ENCODE data around the gene SMAD3. TPM values are rescaled to one million over a fixed set of nuclear protein-coding genes. Genes with fewer than 3 reads are reported as not detected.

Gene SMAD3
- total RNA-seq, 4 donors from 2014 or later = 41.9 to 94.9 (median 56.1) TPM

DNA sequence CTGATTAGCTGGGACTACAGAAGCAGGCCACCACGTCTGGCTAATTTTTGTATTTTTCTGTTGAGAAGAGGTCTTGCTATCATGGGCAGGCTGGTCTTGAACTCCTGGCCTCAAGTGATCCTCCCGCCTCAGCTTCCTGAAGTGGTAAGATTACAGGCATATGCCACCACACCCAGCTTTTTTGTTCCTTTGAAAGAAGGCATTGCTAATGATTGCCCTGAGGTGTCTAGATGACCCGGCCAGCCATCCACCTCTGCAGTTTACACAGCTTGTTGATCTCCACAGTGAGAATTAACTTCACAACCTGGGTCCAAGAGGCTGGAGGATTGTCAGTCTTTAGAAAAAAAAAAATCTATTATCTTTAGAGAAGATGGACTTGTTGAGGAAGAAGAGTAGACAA lies 58.7 kb downstream of the SMAD3 start:
- DNase-seq (ENCODE audit: low spot score in 2 of 2) = no peak
- H3K27ac ChIP-seq = peak overlapping the region; percentile 82
- 74% methylated on average over 3 of the region's 3 CpGs for WGBS
- no peak overlapping the region for H3K4me3 ChIP-seq
- peaks cover 91% of the 10 kb centered on the region for H3K4me1 ChIP-seq
- H3K27me3 ChIP-seq = no peaks in the 10 kb centered on the region
- no peaks in the 10 kb centered on the region for H3K9me3 ChIP-seq
- no peaks in the 10 kb centered on the region for H3K36me3 ChIP-seq
- TF ChIP-seq EP300 (IDR thresholded peaks at IDR 0.05) (no peak), POLR2A (IDR thresholded peaks at IDR 0.05) (no peak), POLR2AphosphoS5 (IDR thresholded peaks at IDR 0.05) (no peak)
- TF ChIP-seq, protein P1, sequence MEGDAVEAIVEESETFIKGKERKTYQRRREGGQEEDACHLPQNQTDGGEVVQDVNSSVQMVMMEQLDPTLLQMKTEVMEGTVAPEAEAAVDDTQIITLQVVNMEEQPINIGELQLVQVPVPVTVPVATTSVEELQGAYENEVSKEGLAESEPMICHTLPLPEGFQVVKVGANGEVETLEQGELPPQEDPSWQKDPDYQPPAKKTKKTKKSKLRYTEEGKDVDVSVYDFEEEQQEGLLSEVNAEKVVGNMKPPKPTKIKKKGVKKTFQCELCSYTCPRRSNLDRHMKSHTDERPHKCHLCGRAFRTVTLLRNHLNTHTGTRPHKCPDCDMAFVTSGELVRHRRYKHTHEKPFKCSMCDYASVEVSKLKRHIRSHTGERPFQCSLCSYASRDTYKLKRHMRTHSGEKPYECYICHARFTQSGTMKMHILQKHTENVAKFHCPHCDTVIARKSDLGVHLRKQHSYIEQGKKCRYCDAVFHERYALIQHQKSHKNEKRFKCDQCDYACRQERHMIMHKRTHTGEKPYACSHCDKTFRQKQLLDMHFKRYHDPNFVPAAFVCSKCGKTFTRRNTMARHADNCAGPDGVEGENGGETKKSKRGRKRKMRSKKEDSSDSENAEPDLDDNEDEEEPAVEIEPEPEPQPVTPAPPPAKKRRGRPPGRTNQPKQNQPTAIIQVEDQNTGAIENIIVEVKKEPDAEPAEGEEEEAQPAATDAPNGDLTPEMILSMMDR (IDR thresholded peaks at IDR 0.05) = no peak

DNA sequence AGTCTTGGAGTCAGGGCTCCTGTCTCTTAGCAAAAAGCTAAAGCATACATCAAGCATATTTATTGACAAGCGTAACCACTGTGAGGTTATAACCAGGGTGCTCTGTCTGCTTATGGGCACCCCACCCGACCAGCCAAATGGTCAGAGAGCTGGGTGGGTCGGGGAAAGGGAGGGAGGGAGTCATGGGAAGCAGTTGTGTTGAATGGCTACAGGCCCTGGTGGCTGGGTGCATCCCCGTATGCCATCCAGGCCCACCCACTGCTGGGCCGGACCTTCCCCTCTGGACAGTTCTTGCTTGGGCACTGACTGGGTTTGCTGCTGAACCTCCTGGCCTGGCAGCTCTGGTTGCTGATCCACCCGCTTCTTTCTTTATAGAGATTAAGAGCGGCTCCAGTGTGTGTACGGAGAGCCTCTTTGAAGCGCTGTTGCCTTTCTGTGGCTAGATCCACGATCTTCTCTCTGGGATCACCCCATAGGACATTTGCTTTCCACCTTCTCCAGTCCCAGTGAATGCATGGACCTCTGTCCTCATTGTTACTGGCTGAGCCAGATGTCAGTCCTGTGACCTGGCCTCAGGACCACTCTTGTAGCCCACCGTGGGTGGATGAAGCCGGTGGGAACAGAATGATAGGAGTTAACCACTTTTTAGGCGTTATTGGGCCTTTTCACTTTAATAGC lies 59.6 kb downstream of the SMAD3 start:
- DNase-seq (ENCODE audit: low spot score in 2 of 2) = no peak
- Histone ChIP-seq H3K9me3 (no peaks in the 10 kb centered on the region), H3K27me3 (no peaks in the 10 kb centered on the region), H3K4me1 (peaks cover 81% of the 10 kb centered on the region), H3K4me3 (no peak overlapping the region), H3K27ac (peak overlapping the region; percentile 82), H3K36me3 (no peaks in the 10 kb centered on the region)
- WGBS = 52% methylated on average over 11 of the region's 13 CpGs
- TF ChIP-seq, protein P1 (IDR thresholded peaks at IDR 0.05) = no peak
- TF ChIP-seq EP300 (IDR thresholded peaks at IDR 0.05) (no peak), POLR2AphosphoS5 (IDR thresholded peaks at IDR 0.05) (no peak)

DNA sequence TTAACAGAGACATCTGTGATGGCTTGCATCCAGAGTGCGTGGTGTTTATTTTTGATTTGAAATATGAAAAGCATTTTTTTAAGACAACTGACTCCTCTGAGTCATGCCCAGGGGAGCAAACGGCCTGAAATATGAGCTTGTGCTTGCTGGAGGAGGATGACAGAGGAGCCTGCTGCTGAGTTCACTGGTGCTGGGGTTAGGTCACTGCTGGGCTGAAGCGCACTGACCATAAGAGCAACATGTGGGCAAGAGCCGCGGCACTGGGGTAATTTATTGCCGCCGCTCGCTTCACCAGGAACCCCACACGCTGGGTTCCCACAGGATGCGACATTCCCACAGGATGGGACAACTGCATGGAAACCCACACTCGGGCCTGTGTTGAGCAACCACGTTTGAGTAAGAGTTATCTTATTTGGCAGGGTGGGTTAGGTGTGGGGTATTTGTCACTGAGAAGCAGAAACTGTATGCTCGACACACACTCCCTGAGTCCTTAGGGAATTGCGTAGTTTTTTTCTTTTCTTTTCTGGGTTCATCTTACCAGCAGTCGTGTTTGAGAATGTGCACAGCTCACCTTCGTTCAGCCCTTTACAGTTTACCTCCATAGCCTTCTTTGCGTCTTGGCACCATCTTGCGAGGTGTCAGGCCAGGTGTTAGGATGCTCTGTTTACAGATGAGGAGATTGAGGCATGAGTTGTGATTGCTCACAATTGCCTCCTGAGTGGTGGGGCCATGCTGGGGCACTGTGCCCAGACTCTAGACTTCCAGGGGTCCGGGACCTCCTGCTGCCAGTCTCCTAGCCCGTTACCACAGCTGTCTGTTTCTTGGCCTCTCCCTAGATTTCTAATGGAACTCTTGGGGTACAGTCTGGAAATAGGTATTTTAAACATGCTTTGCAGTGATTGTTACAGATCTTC lies 60.4 kb downstream of the SMAD3 start:
- no peaks in the 10 kb centered on the region for H3K27me3 ChIP-seq
- 46% methylated on average over 20 of the region's 20 CpGs for WGBS
- peak overlapping the region; percentile 82 for H3K27ac ChIP-seq
- H3K9me3 ChIP-seq = no peaks in the 10 kb centered on the region
- DNase-seq (ENCODE audit: low spot score in 2 of 2) = peak; percentile 88 to 89
- no peaks in the 10 kb centered on the region for H3K36me3 ChIP-seq
- TF ChIP-seq, protein P1 (IDR thresholded peaks at IDR 0.05) = no peak
- TF ChIP-seq POLR2A (IDR thresholded peaks at IDR 0.05) (no peak), POLR2AphosphoS5 (IDR thresholded peaks at IDR 0.05) (peak in 2 of 3 donors; percentile 72 to 88), EP300 (IDR thresholded peaks at IDR 0.05) (no peak)
- no peak overlapping the region for H3K4me3 ChIP-seq
- peaks cover 81% of the 10 kb centered on the region for H3K4me1 ChIP-seq

DNA sequence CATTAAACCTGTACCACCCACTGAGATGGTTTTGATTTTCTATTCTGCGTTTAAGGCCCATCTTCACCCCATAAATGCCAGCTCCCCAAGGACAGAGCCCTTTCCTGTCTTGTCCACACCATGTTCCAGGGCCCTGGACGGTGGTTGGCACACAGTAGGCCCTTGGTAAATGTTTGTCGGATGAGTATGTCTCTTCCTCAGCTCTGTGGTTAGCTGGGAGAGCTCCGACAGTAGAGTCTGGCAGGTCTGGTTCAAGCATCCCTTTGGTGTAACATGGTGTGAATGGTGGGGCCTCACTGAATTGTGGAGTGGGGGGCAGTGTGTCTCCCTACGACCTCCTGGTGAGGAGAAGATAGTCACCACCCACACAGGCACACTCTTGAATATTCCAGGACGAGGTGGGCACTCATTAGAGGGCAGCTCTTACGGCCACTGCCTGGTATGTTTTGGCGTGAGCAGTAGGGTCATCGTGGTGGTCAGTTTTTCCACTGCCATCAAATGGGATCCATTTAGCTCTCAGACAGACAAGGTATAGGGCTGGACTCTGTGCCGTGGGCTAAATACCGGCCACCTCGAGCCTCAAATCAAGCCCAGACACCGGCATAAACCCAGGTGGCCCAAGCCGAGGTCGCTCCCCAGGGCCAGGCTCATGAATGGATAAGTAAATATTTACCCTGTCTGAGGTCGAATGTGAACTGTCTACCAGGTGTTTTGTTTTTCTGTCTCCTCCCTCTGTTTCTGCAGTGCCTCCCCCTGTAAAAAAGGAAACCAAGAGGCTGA lies 61.3 kb downstream of the SMAD3 start:
- H3K4me3 ChIP-seq = no peak overlapping the region
- H3K36me3 ChIP-seq = no peaks in the 10 kb centered on the region
- no peak for DNase-seq (ENCODE audit: low spot score in 2 of 2)
- 85% methylated on average over 16 of the region's 16 CpGs for WGBS
- no peaks in the 10 kb centered on the region for H3K9me3 ChIP-seq
- TF ChIP-seq, protein P1 (IDR thresholded peaks at IDR 0.05) = no peak
- TF ChIP-seq POLR2A (IDR thresholded peaks at IDR 0.05) (no peak), EP300 (IDR thresholded peaks at IDR 0.05) (no peak), POLR2AphosphoS5 (IDR thresholded peaks at IDR 0.05) (no peak)
- no peaks in the 10 kb centered on the region for H3K27me3 ChIP-seq
- peaks cover 81% of the 10 kb centered on the region for H3K4me1 ChIP-seq
- H3K27ac ChIP-seq = peak overlapping the region; percentile 82

All from suprapubic skin (tissue), 4 donors.